GM21825 (cell line): ENCODE measurements around the gene DEDD2.

ENCODE experiments used
- ATAC-seq: cut with Tn5 transposase; IDR thresholded peaks from one replicate; pipeline ENCODE4 v1.9.1; 2021; ENCODE audit warnings: mild to moderate bottlenecking, moderate library complexity; ENCODE audit not compliant: unreplicated experiment

DEDD2 gene

DNA sequence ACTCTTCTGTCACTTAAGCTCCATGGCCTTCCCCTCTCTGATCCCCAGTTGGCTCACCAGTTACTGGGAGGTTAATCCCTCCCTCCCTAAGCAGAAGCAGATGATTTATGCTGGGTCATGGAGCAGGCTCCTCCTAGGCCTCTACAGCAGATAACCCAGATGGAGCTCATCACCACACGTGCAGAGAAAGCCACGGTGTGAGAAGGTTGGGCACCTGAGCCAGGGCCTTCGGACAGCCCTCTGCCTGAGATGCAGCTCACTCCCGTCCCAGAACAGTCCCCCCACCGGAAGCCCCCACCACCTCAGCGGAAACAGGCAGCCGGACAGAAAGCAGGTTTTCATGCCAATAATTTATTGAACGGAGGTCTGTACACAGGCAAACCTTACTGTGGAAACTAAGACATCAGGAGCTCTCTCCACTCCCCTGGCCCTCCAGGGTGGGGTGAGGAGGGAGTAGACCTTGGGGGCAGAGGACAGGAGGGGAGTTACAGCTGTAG, 12.4 kb upstream of the DEDD2 start:
- no peak for ATAC-seq

DNA sequence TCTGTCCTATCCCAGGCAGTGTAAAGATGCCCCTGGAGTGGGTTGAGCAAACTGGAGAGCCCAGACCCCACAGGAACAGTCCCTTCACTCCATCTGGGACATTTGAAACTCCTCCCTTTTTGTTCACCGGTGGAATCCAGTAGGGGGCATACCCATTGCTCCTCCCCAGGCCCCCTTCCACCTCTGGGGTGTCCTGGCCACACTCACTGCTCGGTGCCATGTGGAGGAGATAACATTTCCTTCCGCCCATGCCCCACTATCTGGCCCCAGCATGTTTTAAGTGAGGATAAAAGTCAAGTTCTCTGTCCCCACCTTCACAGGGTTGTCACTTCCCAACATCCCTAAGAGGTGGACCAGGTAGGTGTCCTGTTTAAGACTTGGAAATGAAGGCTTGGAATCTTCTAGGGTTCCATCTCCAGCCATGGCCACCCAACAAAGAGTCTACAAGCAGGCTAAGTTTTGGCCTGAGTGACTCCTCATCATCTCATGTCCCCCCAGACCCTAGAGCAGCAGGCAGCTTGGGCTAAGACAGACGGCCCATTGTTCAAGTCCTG, 11.9 kb upstream of the DEDD2 start:
- no peak for ATAC-seq

DNA sequence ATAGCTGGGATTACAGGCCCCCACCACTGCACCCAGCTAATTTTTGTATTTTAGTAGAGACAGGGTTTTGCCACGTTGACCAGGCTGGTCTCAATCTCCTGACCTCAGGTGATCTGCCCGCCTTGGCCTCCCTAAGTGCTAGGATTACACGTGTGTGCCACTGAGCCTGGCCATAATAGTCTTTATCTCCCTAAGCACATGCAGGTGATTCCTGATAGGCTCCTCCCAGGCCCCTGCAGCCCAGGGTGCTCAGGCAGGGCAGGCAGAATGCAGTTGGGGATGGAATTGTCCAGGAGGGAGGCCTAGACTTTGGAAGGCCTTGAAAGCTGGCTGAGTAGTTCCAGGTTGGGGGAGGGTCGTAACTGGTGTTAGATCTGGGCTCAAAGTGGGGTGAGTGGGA, 11.2 kb upstream of the DEDD2 start:
- no peak for ATAC-seq

DNA sequence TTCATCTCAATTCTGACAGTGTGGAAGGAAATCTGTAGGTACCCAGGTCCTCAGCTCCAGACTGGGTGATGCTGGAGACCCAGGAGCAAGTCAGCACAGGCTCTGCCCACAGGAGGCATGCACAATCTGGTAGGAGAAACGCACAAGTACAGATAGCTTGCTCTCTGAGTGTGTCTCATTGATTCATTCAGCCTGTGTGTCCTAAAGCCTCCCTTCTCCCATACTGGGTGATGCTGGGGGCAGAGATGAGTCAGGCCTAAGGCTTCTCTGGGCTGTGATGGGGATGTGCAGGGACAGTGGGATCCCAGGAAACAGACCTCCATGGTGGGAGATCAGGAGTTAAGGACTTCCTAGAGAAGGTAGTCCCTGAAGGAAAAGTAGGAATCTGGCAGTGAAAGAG, 9.4 kb upstream of the DEDD2 start:
- ATAC-seq = no peak

DNA sequence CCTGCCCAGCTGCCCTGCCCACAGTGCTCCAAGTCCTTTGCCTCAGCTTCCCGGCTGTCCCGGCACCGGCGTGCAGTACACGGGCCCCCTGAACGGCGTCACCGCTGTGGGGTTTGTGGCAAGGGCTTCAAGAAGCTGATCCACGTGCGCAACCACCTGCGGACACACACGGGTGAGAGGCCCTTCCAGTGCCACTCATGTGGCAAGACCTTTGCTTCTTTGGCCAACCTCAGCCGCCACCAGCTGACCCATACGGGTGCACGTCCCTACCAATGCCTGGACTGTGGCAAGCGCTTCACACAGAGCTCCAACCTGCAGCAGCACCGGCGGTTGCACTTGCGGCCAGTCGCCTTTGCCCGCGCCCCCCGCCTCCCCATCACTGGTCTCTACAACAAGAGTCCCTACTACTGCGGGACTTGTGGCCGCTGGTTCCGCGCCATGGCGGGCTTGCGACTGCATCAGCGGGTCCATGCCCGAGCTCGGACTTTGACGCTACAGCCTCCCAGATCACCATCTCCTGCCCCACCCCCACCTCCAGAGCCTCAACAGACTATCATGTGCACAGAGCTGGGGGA, 8.3 kb upstream of the DEDD2 start:
- ATAC-seq = no peak

DNA sequence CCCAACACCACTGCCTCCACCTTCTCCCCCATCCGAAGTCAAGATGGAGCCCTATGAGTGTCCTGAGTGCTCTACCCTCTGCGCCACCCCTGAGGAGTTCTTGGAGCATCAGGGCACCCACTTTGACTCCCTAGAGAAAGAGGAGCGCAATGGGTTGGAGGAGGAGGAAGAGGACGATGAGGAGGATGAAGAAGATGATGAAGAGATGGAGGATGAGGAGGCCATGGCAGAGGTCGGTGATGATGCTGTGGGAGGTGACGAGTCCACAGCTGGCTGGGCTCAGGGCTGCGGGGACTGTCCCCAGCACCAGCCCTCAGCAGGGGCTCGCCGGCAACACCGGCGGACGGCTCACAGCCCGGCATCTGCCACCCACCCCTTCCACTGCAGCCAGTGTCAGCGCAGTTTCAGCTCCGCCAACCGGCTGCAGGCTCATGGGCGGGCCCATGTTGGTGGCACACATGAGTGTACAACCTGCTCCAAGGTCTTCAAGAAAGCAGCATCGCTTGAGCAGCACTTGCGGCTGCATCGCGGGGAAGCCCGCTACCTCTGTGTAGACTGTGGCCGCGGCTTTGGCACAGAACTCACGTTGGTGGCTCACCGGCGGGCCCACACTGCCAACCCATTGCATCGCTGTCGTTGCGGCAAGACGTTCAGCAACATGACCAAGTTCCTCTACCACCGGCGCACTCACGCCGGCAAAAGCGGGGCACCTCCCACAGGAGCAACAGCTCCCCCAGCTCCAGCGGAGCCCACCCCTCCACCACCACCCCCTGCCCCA, 7.7 kb upstream of the DEDD2 start:
- ATAC-seq = no peak

DNA sequence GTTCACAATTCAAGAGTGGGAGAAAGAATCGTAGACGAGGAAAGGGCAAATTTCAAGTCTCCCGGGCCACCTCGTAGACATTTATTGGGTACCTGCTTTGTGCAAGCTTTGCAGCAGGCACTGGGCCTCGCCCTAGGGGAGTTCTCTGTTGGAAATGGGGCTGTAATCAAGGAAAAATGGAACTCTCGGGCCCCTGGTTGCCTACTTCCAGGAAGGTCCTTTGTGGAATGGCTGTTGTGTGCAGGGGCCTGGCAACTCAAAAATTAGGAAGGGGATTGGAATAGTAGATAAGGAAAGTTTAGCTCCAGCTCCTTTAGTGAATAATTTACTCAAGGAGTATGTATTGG, 3.2 kb upstream of the DEDD2 start:
- ATAC-seq = no peak

DNA sequence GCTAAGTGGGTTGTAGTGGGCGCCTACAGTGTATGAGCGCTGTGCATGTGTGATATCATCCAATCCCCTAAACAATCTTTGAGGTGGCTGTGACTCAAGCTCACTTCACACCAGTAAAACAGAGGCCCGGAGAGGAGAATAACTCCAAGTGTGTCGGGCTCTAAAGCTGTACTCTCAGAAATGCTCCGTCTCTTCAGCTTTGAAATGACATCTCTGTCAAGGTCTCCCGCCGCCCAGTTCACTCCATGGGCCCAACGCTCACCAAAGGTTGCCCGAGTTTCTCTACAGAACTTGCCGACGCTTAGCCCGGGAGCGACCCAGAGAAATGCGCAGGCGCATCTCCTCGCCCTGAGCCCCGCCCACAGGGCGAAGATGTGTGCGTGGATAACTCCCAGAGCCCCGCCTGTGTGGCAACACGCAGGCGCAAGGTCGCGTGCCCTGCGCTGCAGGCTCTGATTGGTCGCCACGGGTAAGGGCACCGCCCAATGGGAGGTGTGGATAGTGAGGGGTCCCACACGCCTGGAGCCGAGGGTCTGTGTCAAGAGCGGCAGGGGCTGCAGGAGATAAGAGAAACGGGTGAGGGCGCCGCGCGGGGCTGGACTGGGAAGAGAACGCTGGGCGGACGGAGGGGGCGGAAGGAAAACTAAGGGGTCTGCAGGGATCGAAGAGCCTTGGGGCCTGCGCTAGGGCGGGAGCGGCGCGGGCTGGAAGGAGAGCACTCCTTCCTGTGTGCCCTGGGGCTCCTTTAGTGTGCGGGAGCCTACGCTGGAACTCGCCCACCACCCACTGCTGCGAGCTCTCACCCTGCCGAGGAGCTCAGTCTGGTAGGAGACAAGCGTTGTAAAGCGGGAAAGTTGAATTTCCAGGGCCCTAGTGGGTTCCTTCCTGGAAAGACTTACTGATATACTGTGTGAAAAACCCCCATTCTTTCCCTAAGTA, 2.6 kb upstream of the DEDD2 start, which contains the start of gene ZNF526:
Gene ZNF526 (plus strand): TSS at position 501 of the 939 bp plus-strand sequence. CDS start 4,092 bp downstream, outside the sequence.
- peak; percentile 60 for ATAC-seq

DNA sequence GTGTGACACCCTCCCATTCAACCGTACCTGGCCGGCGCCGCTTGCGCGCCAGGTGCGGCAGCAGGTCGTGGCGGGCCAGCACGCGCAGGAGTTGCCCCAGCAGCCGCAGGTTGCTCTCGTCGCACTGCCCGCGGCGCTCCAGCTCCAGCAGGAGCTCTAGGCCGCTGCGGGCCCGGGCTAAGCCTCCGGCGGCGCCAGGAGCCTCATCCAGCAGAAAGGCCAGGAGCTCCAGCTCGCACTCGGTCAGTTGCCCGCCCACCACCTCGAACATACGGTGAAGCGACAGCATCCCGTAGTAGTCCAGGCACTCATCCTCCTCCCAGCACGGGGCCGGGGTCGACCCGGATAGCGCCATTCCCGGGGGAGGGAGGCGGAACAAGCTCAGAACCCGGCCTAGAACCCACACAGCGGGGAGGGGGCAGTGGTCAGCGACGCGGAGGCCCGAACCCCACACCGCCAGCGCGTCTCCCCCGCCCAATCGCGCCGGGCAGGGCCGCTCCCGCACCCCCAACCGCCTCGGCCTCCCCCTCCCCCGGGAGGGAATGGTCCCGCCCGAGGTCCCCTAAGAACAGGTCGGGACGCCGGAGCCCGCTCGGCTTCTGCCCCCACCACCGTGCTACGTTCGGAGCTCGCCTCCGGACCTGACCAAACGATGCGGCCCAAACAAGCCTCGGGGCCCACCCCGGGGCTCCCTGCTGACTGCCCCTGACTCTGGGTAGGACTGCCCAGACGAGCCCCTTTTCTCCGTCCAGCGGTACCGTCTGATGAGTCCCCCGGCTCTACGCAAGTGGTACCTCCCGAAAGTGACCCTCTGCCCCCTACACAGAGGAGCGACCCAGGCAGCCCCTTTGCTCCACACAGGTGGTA, 591 bp downstream of the DEDD2 start:
- peak; percentile 4 for ATAC-seq

DNA sequence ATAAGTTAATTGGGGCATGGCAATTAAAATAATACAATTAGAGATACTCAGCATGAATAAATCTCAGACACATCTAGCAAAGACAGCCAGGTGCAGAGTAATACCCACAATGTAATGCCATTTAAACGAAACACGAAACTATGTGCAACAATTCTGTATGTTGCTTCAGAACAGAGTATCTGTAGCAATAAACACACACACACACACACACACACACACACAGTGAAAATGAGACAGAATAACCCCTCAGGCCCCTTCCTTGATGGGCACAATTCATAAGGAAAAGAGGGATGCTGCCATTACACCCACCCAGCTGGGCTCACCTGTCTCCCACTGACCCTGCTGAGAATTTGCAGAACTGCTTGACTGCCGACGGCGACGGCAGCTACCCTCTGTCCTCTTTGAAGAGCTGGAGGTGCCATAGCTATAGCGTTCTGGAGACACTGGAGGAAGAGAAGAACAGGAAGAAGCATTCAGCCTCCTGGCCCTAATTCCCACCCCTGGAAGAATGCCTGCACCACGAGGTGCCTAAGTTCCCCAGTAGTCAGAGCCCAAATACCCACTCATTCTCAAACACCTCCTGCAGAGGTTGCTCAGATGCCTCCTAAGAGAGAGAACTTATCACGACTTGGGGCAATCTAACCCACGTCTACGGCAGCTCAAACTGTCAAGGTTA, 2.5 kb downstream of the DEDD2 start:
- ATAC-seq = no peak

DNA sequence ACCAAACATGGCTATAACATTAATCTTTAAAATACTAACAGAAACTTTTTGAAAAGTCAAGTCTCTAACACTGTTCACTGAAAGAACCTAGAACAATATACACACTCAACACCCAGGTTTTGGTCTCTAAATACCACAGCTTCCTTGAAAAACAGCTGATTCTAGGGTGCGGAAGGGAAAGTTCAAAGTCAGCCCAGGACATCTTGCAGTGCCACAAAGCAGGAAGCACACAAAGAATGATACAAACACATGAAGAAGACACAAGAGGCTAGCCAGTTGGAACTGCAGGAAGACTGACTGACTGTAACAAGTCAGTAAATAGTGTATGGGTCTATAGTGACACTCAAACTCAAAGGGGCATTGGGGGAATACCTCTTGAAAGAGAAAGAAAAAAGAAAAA, 4.6 kb downstream of the DEDD2 start:
- no peak for ATAC-seq

DNA sequence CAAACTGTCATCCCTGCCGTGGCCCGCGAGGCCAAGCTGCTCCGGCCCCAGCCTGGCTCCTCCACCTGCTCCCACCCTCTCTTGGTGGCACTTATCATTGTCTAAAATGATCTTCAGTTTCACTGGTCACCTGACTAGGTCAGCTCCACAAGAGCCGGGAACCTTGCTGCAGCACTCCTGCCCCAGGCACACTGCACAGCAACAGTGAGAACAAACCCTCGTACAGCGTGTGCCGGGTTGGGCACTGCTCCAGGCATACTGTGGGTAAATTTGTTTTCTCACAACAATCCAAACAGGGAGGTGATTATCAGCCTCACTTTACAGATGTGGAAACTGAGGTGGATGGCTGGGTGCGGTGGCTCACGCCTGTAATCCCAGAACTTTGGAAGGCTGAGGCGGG, 8.9 kb downstream of the DEDD2 start:
- no peak for ATAC-seq

DNA sequence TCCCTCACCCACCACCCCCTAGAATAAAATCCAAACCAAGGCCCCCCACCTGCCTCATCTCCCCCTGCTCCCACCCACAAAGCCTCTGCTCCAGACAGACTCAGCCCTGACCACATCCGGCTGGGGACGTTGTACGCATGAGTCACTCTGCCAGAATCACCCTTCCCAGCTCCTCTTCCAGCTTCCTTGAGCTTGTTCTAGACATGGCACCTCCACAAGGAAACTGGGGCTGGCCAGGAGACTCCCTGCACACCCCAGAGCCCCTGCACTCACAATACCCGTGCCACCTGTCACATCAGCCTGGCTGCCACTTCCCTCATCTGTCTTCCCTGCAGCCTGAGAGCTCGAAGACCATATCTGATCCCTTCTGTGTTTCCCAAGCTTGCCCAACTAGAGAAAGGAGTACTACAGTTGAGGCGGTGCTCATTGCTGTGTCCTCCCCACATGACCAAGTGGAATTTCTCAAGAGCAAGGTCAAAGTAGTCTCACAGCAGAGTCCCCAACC, 9.7 kb downstream of the DEDD2 start:
- no peak for ATAC-seq

DNA sequence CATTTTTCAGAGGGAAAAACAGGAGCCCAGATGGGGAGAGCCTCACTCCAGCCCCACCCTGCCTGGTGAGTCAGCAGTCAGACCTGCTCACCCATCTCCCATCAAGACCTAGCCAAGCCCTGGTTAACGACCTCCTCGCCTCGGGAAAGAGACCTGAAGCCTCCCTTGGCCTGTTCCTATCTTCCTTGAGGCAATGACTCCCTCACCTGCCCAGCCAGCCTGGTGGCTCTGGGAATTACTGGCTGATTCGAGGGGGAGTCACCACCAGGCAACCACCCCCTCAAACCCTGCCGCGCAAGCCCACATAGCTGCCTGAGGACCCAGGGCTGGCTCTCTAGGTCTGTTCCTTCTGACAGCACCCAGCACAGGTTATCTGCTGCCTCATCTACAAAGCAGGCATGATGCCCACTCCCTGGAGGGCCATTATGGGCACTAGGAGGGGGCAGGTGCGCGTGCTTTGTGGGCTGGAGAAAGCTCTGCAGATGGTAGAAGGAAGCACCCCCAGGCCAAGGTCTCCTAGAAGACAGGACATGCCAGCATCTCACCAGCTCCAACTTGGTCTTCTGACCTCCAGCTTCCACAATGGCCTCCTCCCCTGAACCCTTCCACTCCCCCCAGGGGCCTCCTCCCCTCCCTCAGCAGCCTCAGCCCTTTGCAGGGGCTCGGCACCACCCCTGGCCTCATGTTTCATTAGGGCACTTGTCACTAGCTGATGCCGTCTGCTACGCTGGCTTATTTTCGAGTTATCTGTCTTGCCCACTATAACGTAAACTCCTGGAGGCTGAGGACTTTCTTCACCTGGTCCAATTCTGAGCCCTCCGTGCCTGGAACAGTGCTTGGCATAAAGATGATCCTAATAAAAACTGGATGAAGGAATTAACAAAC, 10.4 kb downstream of the DEDD2 start:
- no peak for ATAC-seq

DNA sequence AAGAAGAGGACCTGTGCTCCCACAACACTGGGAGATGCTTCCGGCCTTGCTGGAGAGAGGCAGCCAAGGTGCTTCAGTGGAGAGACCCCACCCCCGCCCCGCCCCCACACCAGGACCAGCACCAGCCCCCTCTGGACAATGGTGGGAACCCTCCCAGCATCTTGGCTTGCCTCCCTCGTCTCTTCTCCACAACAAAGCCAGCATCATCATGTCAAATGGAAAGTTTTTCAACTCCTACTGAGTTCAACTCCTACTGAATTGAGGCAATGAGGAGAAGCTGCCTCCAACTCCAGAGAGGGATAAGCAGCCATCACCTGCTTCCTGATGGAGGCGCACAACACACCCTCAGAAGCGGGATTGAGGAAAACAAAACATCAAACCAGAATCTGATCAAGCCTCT, 12.8 kb downstream of the DEDD2 start:
- no peak for ATAC-seq

DNA sequence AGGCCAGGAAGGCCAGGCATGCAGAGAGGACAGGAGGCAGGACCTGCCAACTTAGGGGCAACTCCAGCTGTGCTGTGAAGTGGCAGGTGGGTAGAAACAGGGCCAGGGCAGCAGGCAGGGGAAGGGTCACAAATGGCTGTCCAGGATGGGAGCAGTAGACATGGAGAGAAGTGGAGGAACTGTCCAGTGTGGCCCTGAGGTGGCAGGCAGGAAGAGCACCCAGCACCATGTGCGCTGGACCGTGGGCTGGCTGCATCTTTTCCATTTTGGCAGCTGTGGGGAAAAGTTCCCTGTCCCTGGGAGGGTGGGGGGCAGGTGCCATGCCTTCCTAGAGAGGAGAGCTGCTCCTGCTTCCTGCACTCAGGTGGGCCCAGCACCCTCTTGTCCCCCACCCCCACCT, 13.8 kb downstream of the DEDD2 start:
- no peak for ATAC-seq

DNA sequence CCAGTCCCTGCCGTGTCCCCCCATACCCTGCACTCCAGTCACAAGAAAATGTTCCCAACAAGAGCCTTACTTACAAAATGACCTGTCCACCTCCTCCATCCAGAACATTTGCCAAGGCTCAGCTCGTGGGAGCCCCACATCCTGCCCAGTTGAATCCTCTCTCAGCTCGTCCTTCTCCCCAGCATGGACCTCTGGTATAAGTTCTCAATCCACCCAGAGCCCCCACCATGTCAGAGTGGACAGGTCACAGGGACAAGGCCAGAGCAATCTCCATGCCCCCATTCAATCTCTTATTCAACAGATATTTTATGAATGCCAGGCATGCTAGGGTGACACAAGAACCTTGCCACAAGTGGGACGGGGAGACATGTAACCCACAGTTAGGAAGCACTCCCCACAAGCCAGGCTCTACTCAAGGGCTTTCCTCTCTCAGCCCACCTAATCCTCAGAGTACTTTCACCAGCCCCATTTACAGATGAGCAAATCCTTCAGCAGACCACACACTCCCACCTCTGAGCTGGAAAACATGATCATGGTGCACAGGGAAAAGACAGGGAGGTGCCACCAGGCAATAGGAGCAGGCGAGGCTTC, 15.1 kb downstream of the DEDD2 start:
- ATAC-seq = no peak
